Epithelial cell of prostate (primary cell): ENCODE data around the gene ERFL.
"Not testable (repeated sequence)": the region's sequence is repeated elsewhere in the genome, so short reads cannot be mapped to it uniquely, and the experiment has no call there.

Source experiments
- DNase-seq: peaks from one replicate; pipeline ENCODE4 v3.0.0-alpha.2; 2011; ENCODE audit warnings: low read depth, low spot score
- H3K27ac ChIP-seq: fragments of 450-650 bp; 2 replicates; pipeline ENCODE4 v1.5.1; 2017; ENCODE audit warnings: mild to moderate bottlenecking

ERFL gene

GRCh38 chr19:41945135-41945766 is 17.0 kb upstream of the ERFL start:
- no peak for DNase-seq
- no peak overlapping the region for H3K27ac ChIP-seq

GRCh38 chr19:41944336-41944735 is 16.1 kb upstream of the ERFL start:
- no peak for DNase-seq
- no peak overlapping the region for H3K27ac ChIP-seq

- no peak for DNase-seq
- H3K27ac ChIP-seq, result no peak overlapping the region
Observed at GRCh38 chr19:41941410-41942202, 13.4 kb upstream of the ERFL start.

- H3K27ac ChIP-seq, result no peak overlapping the region
- no peak for DNase-seq
Observed at GRCh38 chr19:41940731-41941409, 12.6 kb upstream of the ERFL start.

- H3K27ac ChIP-seq, result no peak overlapping the region
- no peak for DNase-seq
Observed at GRCh38 chr19:41939861-41940730, 11.8 kb upstream of the ERFL start.

GRCh38 chr19:41939209-41939608 is 11.0 kb upstream of the ERFL start:
- DNase-seq, H3K27ac ChIP-seq: not testable (repeated sequence)

GRCh38 chr19:41937525-41938468 is 9.5 kb upstream of the ERFL start:
- DNase-seq, result no peak
- H3K27ac ChIP-seq, result no peak overlapping the region

- no peak for DNase-seq
Observed at GRCh38 chr19:41936961-41937360, 8.7 kb upstream of the ERFL start.

GRCh38 chr19:41936416-41936850 is 8.2 kb upstream of the ERFL start:
- H3K27ac ChIP-seq, result peak overlapping the region; percentile 40
- peak; percentile 33 for DNase-seq

More at GRCh38 chr19:41936961-41937360, 8.7 kb upstream of the ERFL start:
- peak overlapping the region; percentile 40 for H3K27ac ChIP-seq

GRCh38 chr19:41935760-41936415 is 7.6 kb upstream of the ERFL start:
- peak overlapping the region; percentile 40 for H3K27ac ChIP-seq
- no peak for DNase-seq

- H3K27ac ChIP-seq, result no peak overlapping the region
- DNase-seq, result no peak
Observed at GRCh38 chr19:41934849-41935374, 6.7 kb upstream of the ERFL start.

- no peak for DNase-seq
- H3K27ac ChIP-seq, result no peak overlapping the region
Observed at GRCh38 chr19:41933693-41934426, 5.6 kb upstream of the ERFL start.

GRCh38 chr19:41932720-41933332 is 4.6 kb upstream of the ERFL start:
- DNase-seq, result no peak
- no peak overlapping the region for H3K27ac ChIP-seq

- no peak overlapping the region for H3K27ac ChIP-seq
- DNase-seq, result no peak
Observed at GRCh38 chr19:41932259-41932719, 4.0 kb upstream of the ERFL start.

GRCh38 chr19:41930926-41931592 is 2.8 kb upstream of the ERFL start:
- no peak for DNase-seq
- no peak overlapping the region for H3K27ac ChIP-seq

- no peak overlapping the region for H3K27ac ChIP-seq
- DNase-seq, result no peak
Observed at GRCh38 chr19:41930322-41930722, 2.1 kb upstream of the ERFL start.
